ENCODE data around the gene FBXO40. TPM values are rescaled to one million over a fixed set of nuclear protein-coding genes. Genes with fewer than 3 reads are reported as not detected.

The FBXO40 gene
- polyA plus RNA-seq, 2 of the 4 experiments (the other 2 are of a cell fraction), result not detected

DNA sequence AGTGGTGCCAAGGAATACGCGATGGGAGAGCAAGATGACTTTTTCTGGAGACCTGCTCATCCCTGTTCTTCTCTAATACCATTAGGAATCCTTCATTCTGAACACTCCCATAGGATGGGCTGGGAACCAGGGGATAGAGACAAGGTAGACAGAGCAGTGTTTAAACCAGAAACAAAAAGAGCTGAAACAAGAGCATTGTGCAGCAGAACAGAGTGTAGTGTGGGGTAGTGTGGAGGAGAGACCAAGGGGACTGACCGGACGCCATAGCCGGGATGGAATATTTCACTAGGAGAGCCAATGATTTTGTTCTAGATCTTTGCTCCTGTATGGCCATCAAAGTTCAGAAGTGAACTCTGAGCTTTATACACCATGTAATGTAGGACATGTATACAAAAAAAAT lies 51.9 kb downstream of the FBXO40 start:
- POLR2A ChIA-PET, result no interaction called here
- FAIRE-seq (no peak), DNase-seq (ENCODE audit: low read depth in 1 of 2, low spot score in 1 of 2) (no peak), ATAC-seq (peak; percentile 24 to 42; a peak in 2 of 6 replicates)
- CTCF ChIA-PET, result no interaction called here
- no peak overlapping the region for H3K4me2 ChIP-seq
- no peaks in the 10 kb centered on the region for H3K4me1 ChIP-seq
- WGBS (ENCODE audit: missing lambda C conversion rate), result 93% methylated on average over 5 of the region's 5 CpGs
- TF ChIP-seq RCOR1 (IDR thresholded peaks at IDR 0.05; ENCODE audit: low read depth, low read length), result no peak
- TF ChIP-seq CBX8 (IDR thresholded peaks at IDR 0.05), result no peak
- no peak for TF ChIP-seq EHMT2 (IDR thresholded peaks at IDR 0.05; ENCODE audit: low read depth)
- no peak for TF ChIP-seq ZFP36 (IDR thresholded peaks at IDR 0.05; ENCODE audit: borderline replicate concordance, partially characterized antibody)
- no peak for TF ChIP-seq MAFK (IDR thresholded peaks at IDR 0.05; ENCODE audit: partially characterized antibody)
- no peak for TF ChIP-seq NR3C1 (IDR thresholded peaks at IDR 0.05)
- no peak for TF ChIP-seq HOXB13 (CRISPR knock-in tag; IDR thresholded peaks at IDR 0.05; ENCODE audit: low read depth)
- TF ChIP-seq, protein P1, sequence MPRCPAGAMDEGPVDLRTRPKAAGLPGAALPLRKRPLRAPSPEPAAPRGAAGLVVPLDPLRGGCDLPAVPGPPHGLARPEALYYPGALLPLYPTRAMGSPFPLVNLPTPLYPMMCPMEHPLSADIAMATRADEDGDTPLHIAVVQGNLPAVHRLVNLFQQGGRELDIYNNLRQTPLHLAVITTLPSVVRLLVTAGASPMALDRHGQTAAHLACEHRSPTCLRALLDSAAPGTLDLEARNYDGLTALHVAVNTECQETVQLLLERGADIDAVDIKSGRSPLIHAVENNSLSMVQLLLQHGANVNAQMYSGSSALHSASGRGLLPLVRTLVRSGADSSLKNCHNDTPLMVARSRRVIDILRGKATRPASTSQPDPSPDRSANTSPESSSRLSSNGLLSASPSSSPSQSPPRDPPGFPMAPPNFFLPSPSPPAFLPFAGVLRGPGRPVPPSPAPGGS (IDR thresholded peaks at IDR 0.05), result no peak
- TF ChIP-seq KDM5A (IDR thresholded peaks at IDR 0.05), result no peak
- no peaks in the 10 kb centered on the region for H3K9me3 ChIP-seq
- H3K27ac ChIP-seq, result no peak overlapping the region
- H3K4me3 ChIP-seq, result no peak overlapping the region

DNA sequence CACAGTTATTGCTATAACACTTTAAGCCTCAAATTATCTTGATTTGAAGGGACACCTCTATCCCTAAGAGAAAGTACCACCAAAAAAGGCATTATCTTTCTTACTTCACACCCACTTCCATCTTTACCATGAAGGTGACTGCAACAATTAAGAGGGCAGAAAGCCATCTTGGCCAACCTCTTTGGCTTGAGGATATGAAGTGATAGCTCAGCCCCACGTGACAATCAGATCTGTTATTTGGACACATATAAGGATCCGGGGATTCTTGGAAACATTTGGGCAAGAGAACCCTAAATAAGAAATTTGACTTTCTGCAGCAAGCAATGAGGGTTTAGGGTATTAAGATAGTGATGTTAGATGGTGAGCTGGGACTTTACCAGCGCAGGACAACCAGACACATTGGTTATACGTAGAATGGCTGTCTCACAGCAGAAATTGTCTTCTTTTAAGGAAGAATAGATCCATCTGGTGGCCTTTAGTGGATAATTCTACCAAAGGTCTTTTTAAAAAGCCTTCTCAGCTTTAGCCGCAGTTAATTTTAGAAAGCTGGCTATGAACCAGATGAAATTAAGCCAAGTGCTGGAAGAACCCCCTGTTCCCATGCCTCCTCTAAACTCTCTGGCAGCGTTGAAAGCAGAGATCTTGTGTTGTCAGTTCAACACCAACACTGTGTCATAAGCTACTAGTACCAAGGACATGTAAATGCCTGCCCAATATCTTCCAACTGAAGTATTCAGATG lies 55.2 kb downstream of the FBXO40 start:
- no peak overlapping the region for H3K4me2 ChIP-seq
- no peak overlapping the region for H3K27ac ChIP-seq
- ChIA-PET POLR2A (no interaction called here), CTCF (interaction anchor here (1.1 kb wide), 1 partner anchor 705 kb away, joined by 4 read pairs; no protein-coding TSS in a partner anchor)
- ATAC-seq (no peak), DNase-seq (ENCODE audit: low read depth in 1 of 2, low spot score in 1 of 2) (no peak), FAIRE-seq (no peak)
- H3K4me3 ChIP-seq, result no peak overlapping the region
- TF ChIP-seq FOSL2 (IDR thresholded peaks at IDR 0.05) (no peak), FOSL2 (CRISPR knock-in tag; IDR thresholded peaks at IDR 0.05) (no peak), NFE2L2 (conservative IDR thresholded peaks at IDR 0.05; ENCODE audit: low read length) (no peak), MYC (IDR thresholded peaks at IDR 0.05; ENCODE audit: borderline replicate concordance, low read length) (no peak), RAD21 (conservative IDR thresholded peaks at IDR 0.05 in 1 of 2, IDR thresholded peaks at IDR 0.05 in 1 of 2) (no peak), GATA3 (IDR thresholded peaks at IDR 0.05; ENCODE audit: borderline replicate concordance) (no peak), JUNB (IDR thresholded peaks at IDR 0.05) (no peak), POLR2A (IDR thresholded peaks at IDR 0.05; ENCODE audit: low read length) (no peak)
- TF ChIP-seq, protein P2, sequence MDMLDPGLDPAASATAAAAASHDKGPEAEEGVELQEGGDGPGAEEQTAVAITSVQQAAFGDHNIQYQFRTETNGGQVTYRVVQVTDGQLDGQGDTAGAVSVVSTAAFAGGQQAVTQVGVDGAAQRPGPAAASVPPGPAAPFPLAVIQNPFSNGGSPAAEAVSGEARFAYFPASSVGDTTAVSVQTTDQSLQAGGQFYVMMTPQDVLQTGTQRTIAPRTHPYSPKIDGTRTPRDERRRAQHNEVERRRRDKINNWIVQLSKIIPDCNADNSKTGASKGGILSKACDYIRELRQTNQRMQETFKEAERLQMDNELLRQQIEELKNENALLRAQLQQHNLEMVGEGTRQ (IDR thresholded peaks at IDR 0.05), result no peak
- TF ChIP-seq, protein P3, sequence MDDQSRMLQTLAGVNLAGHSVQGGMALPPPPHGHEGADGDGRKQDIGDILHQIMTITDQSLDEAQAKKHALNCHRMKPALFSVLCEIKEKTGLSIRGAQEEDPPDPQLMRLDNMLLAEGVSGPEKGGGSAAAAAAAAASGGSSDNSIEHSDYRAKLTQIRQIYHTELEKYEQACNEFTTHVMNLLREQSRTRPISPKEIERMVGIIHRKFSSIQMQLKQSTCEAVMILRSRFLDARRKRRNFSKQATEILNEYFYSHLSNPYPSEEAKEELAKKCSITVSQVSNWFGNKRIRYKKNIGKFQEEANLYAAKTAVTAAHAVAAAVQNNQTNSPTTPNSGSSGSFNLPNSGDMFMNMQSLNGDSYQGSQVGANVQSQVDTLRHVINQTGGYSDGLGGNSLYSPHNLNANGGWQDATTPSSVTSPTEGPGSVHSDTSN (IDR thresholded peaks at IDR 0.05), result no peak
- peaks cover 6% of the 10 kb centered on the region; the same call in 1 of the 3 replicates for H3K4me1 ChIP-seq
- H3K9me3 ChIP-seq, result no peaks in the 10 kb centered on the region
- WGBS (ENCODE audit: missing lambda C conversion rate), result 86% methylated on average over 6 of the region's 6 CpGs

DNA sequence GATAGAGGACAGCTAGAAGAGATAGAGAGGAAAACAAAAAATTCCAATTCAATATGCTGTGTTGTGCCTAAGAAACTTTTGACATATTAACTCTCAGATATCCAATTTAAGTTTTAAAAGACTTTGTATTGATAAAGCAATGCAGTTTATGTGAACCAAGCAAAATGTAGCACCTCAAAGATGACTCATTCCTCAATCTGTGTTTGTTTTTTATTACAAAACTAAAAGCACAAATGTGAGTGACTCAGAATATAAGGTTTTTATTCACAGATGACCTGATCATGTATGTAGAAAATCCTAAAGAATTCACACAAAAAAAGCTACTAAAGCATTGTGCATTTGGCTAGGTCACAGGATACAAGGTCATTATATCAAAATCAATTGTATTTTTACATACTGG lies 56.5 kb downstream of the FBXO40 start:
- H3K9me3 ChIP-seq, result no peaks in the 10 kb centered on the region
- POLR2A ChIA-PET, result no interaction called here
- no peak overlapping the region for H3K4me2 ChIP-seq
- no peak for ATAC-seq
- H3K27ac ChIP-seq, result no peak overlapping the region
- peaks cover 6% of the 10 kb centered on the region; the same call in 1 of the 3 replicates for H3K4me1 ChIP-seq
- H3K4me3 ChIP-seq, result no peak overlapping the region
- CTCF ChIA-PET, result no interaction called here
- no peak for FAIRE-seq
- DNase-seq (ENCODE audit: low read depth in 1 of 2, low spot score in 1 of 2), result no peak
- TF ChIP-seq KDM1A (IDR thresholded peaks at IDR 0.05; ENCODE audit: low read depth) (no peak), CHD4 (IDR thresholded peaks at IDR 0.05; ENCODE audit: borderline replicate concordance) (no peak), FOSL2 (IDR thresholded peaks at IDR 0.05) (no peak), FOSL2 (CRISPR knock-in tag; IDR thresholded peaks at IDR 0.05) (peak; percentile 82), GATA3 (IDR thresholded peaks at IDR 0.05; ENCODE audit: borderline replicate concordance) (no peak), SMC3 (IDR thresholded peaks at IDR 0.05) (no peak), JUNB (IDR thresholded peaks at IDR 0.05) (0 out of 2 replicates have a peak, but pooled peaks have one; percentile 13), JUN (IDR thresholded peaks at IDR 0.05) (no peak), CBX2 (IDR thresholded peaks at IDR 0.05; ENCODE audit: borderline replicate concordance, low read depth) (no peak)
- TF ChIP-seq, protein P3 (IDR thresholded peaks at IDR 0.05), result no peak
- TF ChIP-seq, protein P4, sequence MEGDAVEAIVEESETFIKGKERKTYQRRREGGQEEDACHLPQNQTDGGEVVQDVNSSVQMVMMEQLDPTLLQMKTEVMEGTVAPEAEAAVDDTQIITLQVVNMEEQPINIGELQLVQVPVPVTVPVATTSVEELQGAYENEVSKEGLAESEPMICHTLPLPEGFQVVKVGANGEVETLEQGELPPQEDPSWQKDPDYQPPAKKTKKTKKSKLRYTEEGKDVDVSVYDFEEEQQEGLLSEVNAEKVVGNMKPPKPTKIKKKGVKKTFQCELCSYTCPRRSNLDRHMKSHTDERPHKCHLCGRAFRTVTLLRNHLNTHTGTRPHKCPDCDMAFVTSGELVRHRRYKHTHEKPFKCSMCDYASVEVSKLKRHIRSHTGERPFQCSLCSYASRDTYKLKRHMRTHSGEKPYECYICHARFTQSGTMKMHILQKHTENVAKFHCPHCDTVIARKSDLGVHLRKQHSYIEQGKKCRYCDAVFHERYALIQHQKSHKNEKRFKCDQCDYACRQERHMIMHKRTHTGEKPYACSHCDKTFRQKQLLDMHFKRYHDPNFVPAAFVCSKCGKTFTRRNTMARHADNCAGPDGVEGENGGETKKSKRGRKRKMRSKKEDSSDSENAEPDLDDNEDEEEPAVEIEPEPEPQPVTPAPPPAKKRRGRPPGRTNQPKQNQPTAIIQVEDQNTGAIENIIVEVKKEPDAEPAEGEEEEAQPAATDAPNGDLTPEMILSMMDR (IDR thresholded peaks at IDR 0.05), result no peak

Measured in A549 (cell line).